Bronchial epithelial cell (primary cell): ENCODE measurements around the gene GLIS1. TPM values are rescaled to one million over a fixed set of nuclear protein-coding genes. Genes with fewer than 3 reads are reported as not detected.

Experiments used
- DNase-seq: peaks from one replicate; pipeline ENCODE4 v3.0.0-alpha.2; 2010; ENCODE audit warnings: low read depth
- FAIRE-seq: peaks from 2 replicates; lab custom pipeline; 2011; peaks lifted over from hg19 to GRCh38; lab: Jason Lieb, UNC
- H3K27me3 ChIP-seq: 2 replicates; pipeline ENCODE4 v1.5.1; 2011; ENCODE audit warnings: low read length; ENCODE audit not compliant: control insufficient read depth, insufficient read depth
- H3K36me3 ChIP-seq: 2 replicates; pipeline ENCODE4 v1.5.1; 2011; ENCODE audit warnings: low read length; ENCODE audit not compliant: control insufficient read depth, insufficient read depth
- H3K4me3 ChIP-seq: 2 replicates; pipeline ENCODE4 v1.5.1; 2011; ENCODE audit warnings: mild to moderate bottlenecking, low read depth, low read length, control low read depth
- CTCF ChIP-seq: IDR thresholded peaks from 2 replicates; pipeline ENCODE4 v1.5.1; 2011; ENCODE audit warnings: mild to moderate bottlenecking, moderate library complexity, low read length, control low read depth, inconsistent platforms; ENCODE audit not compliant: insufficient read depth, severe bottlenecking
- total RNA-seq: library from RNA; depleted of rRNA; stranded (reverse); fragments of >200 nt; gene quantifications from 2 replicates; pipeline ENCODE4 v1.2.1, GENCODE V29; 2014

GLIS1 gene
- total RNA-seq, 1 donor from 2014 or later: under 0.01 TPM

DNA sequence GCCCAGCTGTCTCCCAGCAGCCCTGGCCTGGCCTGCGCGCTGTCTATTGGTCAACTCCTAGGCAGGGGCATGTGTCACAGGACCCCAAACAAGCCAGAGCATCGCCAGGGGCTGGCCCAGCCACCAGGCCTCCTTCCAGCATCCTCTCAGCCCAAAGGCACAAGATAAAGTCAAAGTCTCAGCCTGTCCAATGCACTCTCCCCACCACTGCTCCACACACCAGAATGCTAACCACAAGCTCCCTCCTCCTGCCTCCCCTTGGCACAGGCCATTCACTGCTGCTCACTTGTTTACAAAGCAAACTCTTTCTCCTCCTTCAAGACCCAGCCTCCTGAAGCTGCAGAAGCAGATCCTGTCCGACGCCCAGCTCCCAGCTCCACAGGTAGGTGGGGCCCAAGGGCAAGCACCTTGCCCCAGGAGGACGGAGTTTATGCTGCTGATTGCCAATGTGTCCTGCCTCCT is 146.4 kb downstream of the GLIS1 start:
- Histone ChIP-seq H3K36me3 (no peaks in the 10 kb centered on the region), H3K27me3 (no peaks in the 10 kb centered on the region), H3K4me3 (no peak overlapping the region)
- DNase-seq (peak; percentile 20), FAIRE-seq (no peak)
- TF ChIP-seq CTCF: peak; percentile 42

DNA sequence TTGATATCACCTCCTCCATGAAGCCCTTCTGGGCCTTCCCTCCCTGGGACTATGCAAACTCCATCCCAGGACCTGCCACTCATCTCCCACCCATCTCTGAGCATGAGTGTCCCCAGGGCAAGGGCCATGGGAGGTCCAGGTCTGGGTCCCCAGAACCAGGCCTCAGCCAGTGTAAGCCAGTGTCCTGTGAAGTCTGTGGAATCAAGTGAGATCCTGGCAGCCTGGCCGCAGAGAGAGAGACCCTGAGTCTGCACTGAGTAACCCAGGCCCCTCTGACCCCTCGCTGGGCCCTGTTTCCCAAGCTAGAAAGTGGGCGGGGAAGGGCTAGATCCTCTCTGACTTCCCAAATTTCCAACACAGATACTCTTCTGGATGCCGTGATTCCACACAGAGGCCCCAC is 147.0 kb downstream of the GLIS1 start:
- FAIRE-seq: no peak
- no peaks in the 10 kb centered on the region for H3K36me3 ChIP-seq
- H3K27me3 ChIP-seq: no peaks in the 10 kb centered on the region
- no peak for DNase-seq
- H3K4me3 ChIP-seq: no peak overlapping the region
- TF ChIP-seq CTCF: no peak

DNA sequence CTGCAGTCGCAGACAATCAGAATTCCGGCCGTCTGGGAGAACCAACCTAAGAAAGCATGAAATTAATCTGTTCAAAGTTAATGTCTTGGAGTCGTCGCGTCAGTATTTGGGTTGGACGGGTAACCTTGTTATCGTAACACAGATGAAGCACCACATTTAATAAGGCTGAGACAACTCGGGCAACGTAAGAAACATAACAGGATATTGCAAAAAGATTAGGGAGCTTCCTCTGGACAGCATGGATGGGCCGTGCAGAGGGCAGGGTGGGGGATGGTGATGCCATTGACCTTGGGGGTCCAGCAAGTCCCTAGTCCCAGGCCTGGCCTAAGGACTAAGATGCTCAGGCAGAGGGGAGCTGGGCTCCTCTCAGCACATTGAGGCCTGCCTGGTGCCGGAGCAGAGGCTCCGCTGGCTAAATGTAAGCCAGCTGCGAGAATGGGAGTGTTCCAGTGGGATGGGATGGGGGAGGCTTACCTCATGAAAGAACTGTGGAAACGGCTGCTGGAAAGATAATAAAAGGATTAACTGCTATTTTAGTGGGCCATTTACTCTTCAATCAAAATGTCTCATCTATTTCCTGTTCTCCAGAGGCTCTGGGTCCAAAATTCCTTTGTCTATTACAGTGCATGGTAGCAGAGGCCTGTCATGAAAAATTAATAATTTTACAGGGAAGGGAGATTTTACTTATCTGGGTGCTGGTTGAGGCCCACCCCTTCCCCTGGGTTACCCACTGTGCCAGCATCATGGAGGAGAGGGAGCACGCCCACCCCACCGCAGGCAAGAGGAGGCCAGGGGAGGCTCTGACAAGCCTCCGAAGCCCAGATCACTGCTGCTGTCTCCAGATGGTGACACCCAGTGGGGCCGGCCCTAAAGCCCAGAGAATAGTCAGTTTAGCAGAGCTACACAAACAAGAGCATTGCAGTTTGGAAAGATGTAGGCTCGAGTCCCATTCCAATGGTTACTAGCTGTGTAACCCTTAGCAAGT is 148.1 kb downstream of the GLIS1 start:
- no peak for FAIRE-seq
- no peak for TF ChIP-seq CTCF
- no peak for DNase-seq
- Histone ChIP-seq H3K36me3 (no peaks in the 10 kb centered on the region), H3K4me3 (no peak overlapping the region), H3K27me3 (peaks cover 3% of the 10 kb centered on the region)

GRCh38 chr1:53590104-53590503 is 148.9 kb downstream of the GLIS1 start:
- peaks cover 3% of the 10 kb centered on the region for H3K27me3 ChIP-seq
- FAIRE-seq: no peak
- TF ChIP-seq CTCF: no peak
- no peaks in the 10 kb centered on the region for H3K36me3 ChIP-seq
- DNase-seq: no peak
- no peak overlapping the region for H3K4me3 ChIP-seq

DNA sequence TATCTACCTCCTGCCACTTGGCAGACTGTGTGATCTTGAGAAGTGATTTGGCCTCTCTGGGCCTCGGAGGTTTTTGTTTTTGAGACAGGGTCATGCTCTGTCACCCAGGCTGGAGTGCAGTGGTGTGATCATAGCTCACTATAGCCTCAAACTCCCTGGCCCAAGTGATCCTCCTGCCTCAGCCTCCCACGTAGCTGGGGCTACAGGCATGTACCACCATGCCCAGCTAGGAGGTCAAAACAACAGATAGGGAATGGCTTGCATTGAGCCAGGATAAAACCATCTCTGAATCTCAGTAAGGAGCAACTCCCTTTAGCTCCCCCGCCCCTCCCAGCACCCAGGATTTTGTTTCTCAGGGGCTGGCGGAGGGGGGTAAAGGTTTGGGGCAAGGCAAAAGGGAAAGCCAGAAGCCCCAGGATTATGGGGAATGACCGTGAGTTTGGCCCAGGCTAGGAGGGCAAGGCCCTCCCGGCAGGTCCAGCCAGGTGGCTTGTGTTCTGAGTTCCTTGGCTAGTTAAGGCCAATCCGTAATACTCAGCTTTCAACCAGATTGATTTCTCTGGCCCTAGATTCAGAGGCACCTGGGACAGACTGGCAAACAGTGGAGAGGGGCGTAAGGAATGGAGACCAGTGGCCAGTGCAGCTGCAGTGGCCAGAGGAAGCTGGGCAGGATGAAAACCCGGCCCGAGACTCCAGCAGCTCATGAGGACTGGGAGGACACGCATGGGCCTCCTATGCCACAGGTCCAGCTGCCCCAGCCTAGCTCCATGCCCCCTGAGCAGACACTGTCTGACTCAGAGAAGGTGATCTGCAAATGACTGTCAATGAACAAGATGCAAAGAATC is 149.7 kb downstream of the GLIS1 start:
- Histone ChIP-seq H3K36me3 (no peaks in the 10 kb centered on the region), H3K4me3 (no peak overlapping the region), H3K27me3 (peaks cover 5% of the 10 kb centered on the region)
- DNase-seq (no peak), FAIRE-seq (no peak)
- TF ChIP-seq CTCF: no peak
